ENCODE data around the gene ANKRD23. TPM values are rescaled to one million over a fixed set of nuclear protein-coding genes. Genes with fewer than 3 reads are reported as not detected.
A peak's percentile ranks its signal among the peaks of the same experiment; 100 is the strongest.

ANKRD23 gene
- total RNA-seq: 10 to 100 TPM in 3 of 7 donors, 1 to 10 TPM in 4; 4.6 to 19.8 (median 9.3) TPM
- 1 to 10 TPM; 2.4 to 4.9 (median 3.9) TPM for polyA plus RNA-seq
- long read RNA-seq, donor 1: 0 reads
- long read RNA-seq, donor 2: 0 reads

DNA sequence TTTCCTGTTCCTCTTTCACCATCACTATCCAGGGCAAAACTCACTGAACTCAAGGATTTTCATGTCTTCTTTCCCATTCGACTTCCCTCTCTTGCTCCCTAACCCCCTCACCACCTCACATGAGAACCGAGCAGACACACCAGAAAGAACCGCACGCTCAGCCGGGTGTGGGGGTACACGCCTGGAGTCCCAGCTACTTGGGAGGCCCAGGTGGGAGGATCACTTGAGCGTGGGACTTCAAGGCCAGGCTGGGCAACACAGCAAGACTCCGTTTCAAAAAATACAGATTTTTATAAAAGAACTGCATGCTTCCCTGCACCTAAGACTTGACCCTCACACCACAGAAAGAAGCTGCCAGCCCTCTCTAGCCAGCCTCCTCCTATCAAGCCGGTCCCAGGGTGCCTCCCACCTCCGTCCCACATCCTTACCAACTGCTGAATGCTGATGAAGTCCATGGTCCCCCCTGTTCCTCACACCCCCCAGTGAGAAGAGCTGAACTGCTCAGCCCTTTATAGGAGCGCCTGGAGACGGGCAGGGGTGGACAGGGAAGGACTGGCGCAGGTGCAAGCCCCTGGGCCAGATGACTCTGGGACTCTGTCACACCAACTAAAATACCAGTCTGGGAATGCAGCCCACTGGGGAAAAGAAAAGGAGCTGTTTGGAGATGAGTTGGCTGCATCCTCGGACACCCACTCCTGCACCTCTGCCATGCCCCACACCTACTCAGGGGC is at the start of gene ANKRD23:
TSS of gene ANKRD23 (minus strand) at position 484 of the 731 bp plus-strand sequence. CDS start at position 455, 29 bp downstream.
- no peak within 1 kb of the TSS for H3K27ac ChIP-seq
- H3K4me1 ChIP-seq: peaks cover 7 to 29% (median 16%) of the 10 kb centered on the region in 6 donors
- DNase-seq: no peak
- no peaks in the 10 kb centered on the region for H3K9me3 ChIP-seq
- H3K36me3 ChIP-seq: peaks cover 0 to 74% (median 25%) of the 10 kb centered on the region in 6 donors
- intact Hi-C loops (cut with DNase I; ENCODE audit: low total_unique reads): no loop called here
- 91 to 94% (median 93%) methylated on average over 14 of the region's 14 CpGs for WGBS, 5 donors
- no peak within 1 kb of the TSS for H3K4me3 ChIP-seq
- no peaks in the 10 kb centered on the region for H3K27me3 ChIP-seq (replicated peaks in 1 of 7)
- TF ChIP-seq, protein P1, sequence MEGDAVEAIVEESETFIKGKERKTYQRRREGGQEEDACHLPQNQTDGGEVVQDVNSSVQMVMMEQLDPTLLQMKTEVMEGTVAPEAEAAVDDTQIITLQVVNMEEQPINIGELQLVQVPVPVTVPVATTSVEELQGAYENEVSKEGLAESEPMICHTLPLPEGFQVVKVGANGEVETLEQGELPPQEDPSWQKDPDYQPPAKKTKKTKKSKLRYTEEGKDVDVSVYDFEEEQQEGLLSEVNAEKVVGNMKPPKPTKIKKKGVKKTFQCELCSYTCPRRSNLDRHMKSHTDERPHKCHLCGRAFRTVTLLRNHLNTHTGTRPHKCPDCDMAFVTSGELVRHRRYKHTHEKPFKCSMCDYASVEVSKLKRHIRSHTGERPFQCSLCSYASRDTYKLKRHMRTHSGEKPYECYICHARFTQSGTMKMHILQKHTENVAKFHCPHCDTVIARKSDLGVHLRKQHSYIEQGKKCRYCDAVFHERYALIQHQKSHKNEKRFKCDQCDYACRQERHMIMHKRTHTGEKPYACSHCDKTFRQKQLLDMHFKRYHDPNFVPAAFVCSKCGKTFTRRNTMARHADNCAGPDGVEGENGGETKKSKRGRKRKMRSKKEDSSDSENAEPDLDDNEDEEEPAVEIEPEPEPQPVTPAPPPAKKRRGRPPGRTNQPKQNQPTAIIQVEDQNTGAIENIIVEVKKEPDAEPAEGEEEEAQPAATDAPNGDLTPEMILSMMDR (IDR thresholded peaks at IDR 0.05 in 8 of 11, conservative IDR thresholded peaks at IDR 0.05 in 3 of 11): no peak
- TF ChIP-seq POLR2AphosphoS5 (IDR thresholded peaks at IDR 0.05) (no peak), POLR2A (IDR thresholded peaks at IDR 0.05) (no peak)

DNA sequence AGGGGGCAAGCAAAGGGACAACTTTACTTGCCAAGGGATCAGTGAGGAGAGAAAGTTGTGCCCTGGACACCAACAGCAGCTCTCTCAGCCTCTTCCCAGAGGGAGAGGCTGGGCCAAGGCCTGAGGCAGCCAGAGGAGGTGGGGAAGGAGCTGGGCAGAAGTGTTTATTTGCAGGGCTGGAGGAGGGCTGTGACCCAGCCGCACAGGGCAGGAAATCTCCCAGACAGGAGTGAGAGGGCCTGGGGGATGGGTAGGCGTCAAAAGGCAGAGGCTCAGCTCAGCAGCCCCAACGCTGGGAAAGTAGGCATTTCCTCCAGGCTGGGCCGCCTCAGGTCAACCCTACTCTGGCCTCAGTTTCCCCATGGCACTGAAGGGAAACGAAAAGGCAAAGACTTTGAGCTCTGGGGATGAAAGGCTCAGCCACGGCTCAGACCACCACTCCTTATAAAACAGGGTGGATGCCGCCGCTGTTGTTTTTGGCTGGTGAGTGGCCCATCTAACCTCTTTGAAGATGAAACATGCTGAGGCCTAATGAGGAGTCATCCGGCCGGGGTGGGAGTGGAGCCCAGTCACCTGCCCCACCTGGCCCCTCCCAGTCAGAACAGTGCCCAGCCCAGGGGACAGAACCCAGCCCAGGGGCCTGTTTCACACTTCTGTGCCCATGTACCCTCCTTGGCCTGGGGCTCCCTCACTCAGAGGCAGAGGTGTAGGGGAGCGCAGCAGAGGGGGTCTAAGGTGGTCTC is 47.9 kb upstream of the ANKRD23 start:
- no peak for DNase-seq
- H3K9me3 ChIP-seq: no peaks in the 10 kb centered on the region
- intact Hi-C loops (cut with DNase I; ENCODE audit: low total_unique reads): no loop called here
- 64 to 70% (median 67%) methylated on average over 11 of the region's 11 CpGs for WGBS, 5 donors
- H3K4me3 ChIP-seq: no peak overlapping the region
- TF ChIP-seq POLR2AphosphoS5 (IDR thresholded peaks at IDR 0.05): peak in 2 of 3 donors; percentile 35 to 62
- TF ChIP-seq POLR2A (IDR thresholded peaks at IDR 0.05): no peak
- TF ChIP-seq, protein P1 (IDR thresholded peaks at IDR 0.05 in 8 of 11, conservative IDR thresholded peaks at IDR 0.05 in 3 of 11): no peak
- H3K36me3 ChIP-seq: peaks cover 0 to 4% (median 0%) of the 10 kb centered on the region in 6 donors
- no peaks in the 10 kb centered on the region for H3K27me3 ChIP-seq (replicated peaks in 1 of 7)
- H3K4me1 ChIP-seq: peaks cover 35 to 75% (median 52%) of the 10 kb centered on the region in 6 donors
- H3K27ac ChIP-seq: peak overlapping the region in 4 of 8 donors; percentile 20 to 52 (median 28)

DNA sequence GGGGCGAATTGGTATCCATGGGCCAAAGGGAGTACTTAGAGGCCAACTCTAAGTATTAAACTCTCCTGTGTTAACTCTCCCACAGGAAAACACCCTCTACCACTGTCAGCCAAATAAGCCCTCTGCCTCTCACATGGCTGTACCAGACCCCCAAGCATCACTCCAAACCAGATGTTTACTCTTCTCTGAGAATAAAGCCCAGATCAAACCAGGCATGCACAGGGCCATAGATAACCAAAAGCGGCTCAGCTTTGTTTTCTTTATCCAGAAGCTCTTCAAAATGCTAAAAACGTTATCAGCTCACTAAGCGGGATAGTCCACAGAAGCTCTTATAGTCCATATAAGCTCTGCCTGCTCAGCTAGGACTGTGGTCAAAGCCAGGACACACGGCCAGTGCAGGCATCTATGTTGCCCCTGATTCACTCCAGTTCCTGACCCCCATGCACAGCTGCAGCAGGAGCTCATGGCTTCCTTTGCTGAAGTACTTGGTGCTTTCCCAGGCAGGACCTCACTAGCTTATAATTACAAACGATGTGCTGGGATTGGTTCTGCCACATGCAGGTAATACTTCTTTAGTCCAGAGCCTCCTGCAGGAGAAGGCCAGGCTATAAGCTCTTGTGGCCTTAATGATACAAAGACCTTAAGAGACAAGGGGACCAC is 47.0 kb upstream of the ANKRD23 start:
- H3K4me1 ChIP-seq: peaks cover 40 to 75% (median 53%) of the 10 kb centered on the region in 6 donors
- TF ChIP-seq, protein P1 (IDR thresholded peaks at IDR 0.05 in 8 of 11, conservative IDR thresholded peaks at IDR 0.05 in 3 of 11): no peak
- TF ChIP-seq POLR2AphosphoS5 (IDR thresholded peaks at IDR 0.05) (no peak), POLR2A (IDR thresholded peaks at IDR 0.05) (no peak)
- intact Hi-C loops (cut with DNase I; ENCODE audit: low total_unique reads): no loop called here
- no peak for DNase-seq
- peaks cover 0 to 4% (median 0%) of the 10 kb centered on the region in 6 donors for H3K36me3 ChIP-seq
- H3K4me3 ChIP-seq: no peak overlapping the region
- H3K9me3 ChIP-seq: no peaks in the 10 kb centered on the region
- peak overlapping the region in 5 of 8 donors; percentile 6 to 52 (median 18) for H3K27ac ChIP-seq
- no peaks in the 10 kb centered on the region for H3K27me3 ChIP-seq (replicated peaks in 1 of 7)
- WGBS, 5 donors: 61 to 78% (median 72%) methylated on average over 6 of the region's 6 CpGs
